Measurements from ENCODE around the gene TRAF3IP3.

GRCh38 chr1:209802117-209802779, 46.4 kb downstream of the TRAF3IP3 start:
- TF ChIP-seq MAX (IDR thresholded peaks at IDR 0.05; ENCODE audit: low read depth) (no peak), CTCF (IDR thresholded peaks at IDR 0.05) (no peak), RAD21 (IDR thresholded peaks at IDR 0.05; ENCODE audit: low read length) (no peak), RFX5 (IDR thresholded peaks at IDR 0.05; ENCODE audit: low read length) (no peak), SIN3A (IDR thresholded peaks at IDR 0.05; ENCODE audit: borderline replicate concordance, low read depth, low read length) (no peak), REST (IDR thresholded peaks at IDR 0.05; ENCODE audit: low read depth, low read length) (no peak), EZH2phosphoT487 (IDR thresholded peaks at IDR 0.05; ENCODE audit: borderline replicate concordance, low read depth) (no peak), POLR2AphosphoS5 (IDR thresholded peaks at IDR 0.05; ENCODE audit: low read depth, low read length) (no peak), FOXM1 (IDR thresholded peaks at IDR 0.05; ENCODE audit: low read depth) (no peak)

Measured in SK-N-SH (cell line).